IMR-90 (cell line): Measurements from ENCODE around the gene ADAMTS14. TPM values are rescaled to one million over a fixed set of nuclear protein-coding genes. Genes with fewer than 3 reads are reported as not detected.

Source experiments
- ATAC-seq: fragments of 200-7000 bp; cut with Tn5 transposase; 2 replicates; pipeline ENCODE4 v1.9.1; 2020; ENCODE audit warnings: low read depth, mild to moderate bottlenecking, moderate library complexity
- BruUV-seq: library from RNA; stranded (reverse); fragments of 400-500 nt; replicated peaks from 2 replicates; lab custom pipeline; 2021; lab: Mats Ljungman, UMichigan
- CTCF ChIA-PET: fragments of 300-600 bp; formaldehyde crosslinking; extraction: SDS; loops from one replicate; lab custom pipeline; 2021; ENCODE audit warnings: antibody characterized with exemption; lab: Yijun Ruan, JAX
- POLR2A ChIA-PET: fragments of 300-600 bp; sonication (Branson Sonifier 250); formaldehyde crosslinking; loops from one replicate; lab custom pipeline; 2022; ENCODE audit warnings: antibody characterized with exemption; ENCODE audit not compliant: unreplicated experiment; lab: Charles Lee
- DNase-seq: peaks from one replicate; pipeline ENCODE4 v3.0.0; 2013
- H2AFZ ChIP-seq: replicated peaks from 2 replicates; pipeline ENCODE3; 2013; ENCODE audit warnings: low read length, mild to moderate bottlenecking; ENCODE audit not compliant: poor library complexity
- H2AK5ac ChIP-seq: 2 replicates; pipeline ENCODE4 v1.6.1; 2013; ENCODE audit warnings: low read depth, low read length, inconsistent platforms
- H2AK9ac ChIP-seq: replicated peaks from 2 replicates; pipeline ENCODE3; 2013; ENCODE audit warnings: mild to moderate bottlenecking, low read depth, low read length, moderate library complexity; ENCODE audit not compliant: poor library complexity
- H2BK120ac ChIP-seq: 2 replicates; pipeline ENCODE4 v1.6.1; 2013; ENCODE audit warnings: low read depth, low read length, inconsistent platforms
- H2BK15ac ChIP-seq: 3 replicates; pipeline ENCODE4 v1.6.1; 2013; ENCODE audit warnings: low read depth, low read length, inconsistent platforms
- H2BK20ac ChIP-seq: 2 replicates; pipeline ENCODE4 v1.6.1; 2013; ENCODE audit warnings: low read depth, mild to moderate bottlenecking, inconsistent platforms, low read length, moderate library complexity
- H2BK5ac ChIP-seq: 2 replicates; pipeline ENCODE4 v1.6.1; 2013; ENCODE audit warnings: mild to moderate bottlenecking, low read depth, low read length, inconsistent platforms; ENCODE audit not compliant: poor library complexity, severe bottlenecking
- H3K14ac ChIP-seq: replicated peaks from 2 replicates; pipeline ENCODE4 v1.6.1; 2013; ENCODE audit warnings: low read depth, low read length, inconsistent platforms
- H3K18ac ChIP-seq: 2 replicates; pipeline ENCODE4 v1.6.1; 2013; ENCODE audit warnings: low read depth, low read length, control low read depth
- H3K23ac ChIP-seq: 2 replicates; pipeline ENCODE4 v1.6.1; 2013; ENCODE audit warnings: low read depth, low read length, inconsistent platforms
- H3K27ac ChIP-seq: 2 replicates; pipeline ENCODE4 v1.5.1; 2013; ENCODE audit warnings: mild to moderate bottlenecking, control low read depth, low read length; ENCODE audit not compliant: insufficient read depth
- H3K27me3 ChIP-seq: 2 replicates; pipeline ENCODE4 v1.6.1; 2013; ENCODE audit warnings: low read length; ENCODE audit not compliant: control insufficient read depth, insufficient read depth
- H3K36me3 ChIP-seq: 2 replicates; pipeline ENCODE4 v1.6.1; 2013; ENCODE audit warnings: low read length, mixed read lengths; ENCODE audit not compliant: control insufficient read depth, insufficient read depth
- H3K4ac ChIP-seq: 2 replicates; pipeline ENCODE4 v1.6.1; 2013; ENCODE audit warnings: low read depth, low read length, inconsistent platforms
- H3K4me1 ChIP-seq: 2 replicates; pipeline ENCODE4 v1.6.1; 2013; ENCODE audit warnings: low read length, mixed read lengths; ENCODE audit not compliant: control insufficient read depth, insufficient read depth
- H3K4me2 ChIP-seq: 2 replicates; pipeline ENCODE4 v1.6.1; 2013; ENCODE audit warnings: low read depth, mild to moderate bottlenecking, control low read depth, low read length, moderate library complexity
- H3K4me3 ChIP-seq: 2 replicates; pipeline ENCODE4 v1.5.1; 2013; ENCODE audit warnings: low read depth, mild to moderate bottlenecking, control low read depth, low read length, moderate library complexity; ENCODE audit not compliant: insufficient read depth
- H3K56ac ChIP-seq: 2 replicates; pipeline ENCODE4 v1.6.1; 2013; ENCODE audit warnings: low read length, inconsistent platforms; ENCODE audit not compliant: insufficient read depth; ENCODE audit errors: extremely low read depth
- H3K79me1 ChIP-seq, 2 experiments: 2 replicates each; pipeline ENCODE4 v1.6.1; 2013; ENCODE audit warnings: low read length in 2 of 2, inconsistent platforms in 1 of 2, low read depth in 1 of 2
- H3K9ac ChIP-seq: 2 replicates; pipeline ENCODE4 v1.6.1; 2013; ENCODE audit warnings: low read depth, low read length, control low read depth
- H3K9me1 ChIP-seq: 2 replicates; pipeline ENCODE4 v1.6.1; 2013; ENCODE audit warnings: low read length, inconsistent platforms; ENCODE audit not compliant: insufficient read depth
- H3K9me3 ChIP-seq: 2 replicates; pipeline ENCODE4 v1.6.1; 2013; ENCODE audit warnings: low read length; ENCODE audit not compliant: control insufficient read depth, insufficient read depth
- H4K20me1 ChIP-seq: 2 replicates; pipeline ENCODE4 v1.6.1; 2013; ENCODE audit warnings: low read length, inconsistent platforms; ENCODE audit not compliant: insufficient read depth
- H4K5ac ChIP-seq: 2 replicates; pipeline ENCODE4 v1.6.1; 2013; ENCODE audit warnings: mild to moderate bottlenecking, low read depth, low read length, control low read depth
- H4K8ac ChIP-seq, 2 experiments: 2 replicates each; pipeline ENCODE4 v1.6.1; 2013; ENCODE audit warnings: low read depth in 2 of 2, low read length in 2 of 2, control low read depth in 1 of 2, inconsistent platforms in 1 of 2
- H4K91ac ChIP-seq: 2 replicates; pipeline ENCODE4 v1.6.1; 2013; ENCODE audit warnings: low read depth, low read length, inconsistent platforms; ENCODE audit not compliant: insufficient read depth
- BHLHE40 ChIP-seq: fragments of 150-350 bp; IDR thresholded peaks from 2 replicates; pipeline ENCODE4 v1.6.1; 2016; ENCODE audit warnings: mild to moderate bottlenecking, low read depth, low read length
- CEBPB ChIP-seq: IDR thresholded peaks from 2 replicates; pipeline ENCODE4 v1.6.1; 2012; ENCODE audit warnings: low read depth, low read length, improper control_type of control experiment
- CHD1 ChIP-seq: IDR thresholded peaks from 2 replicates; pipeline ENCODE4 v1.6.1; 2012; ENCODE audit warnings: low read depth, low read length, improper control_type of control experiment
- MAFK ChIP-seq: IDR thresholded peaks from 2 replicates; pipeline ENCODE4 v1.6.1; 2012; ENCODE audit warnings: low read depth, low read length, improper control_type of control experiment
- MXI1 ChIP-seq: IDR thresholded peaks from 2 replicates; pipeline ENCODE4 v1.6.1; 2012; ENCODE audit warnings: low read depth, mild to moderate bottlenecking, low read length, moderate library complexity, borderline replicate concordance
- NFE2L2 ChIP-seq: fragments of 150-350 bp; IDR thresholded peaks from 2 replicates; pipeline ENCODE4 v1.6.1; 2016; ENCODE audit warnings: low read depth, mild to moderate bottlenecking, low read length
- POLR2A ChIP-seq: IDR thresholded peaks from 2 replicates; pipeline ENCODE4 v1.6.1; 2012; ENCODE audit warnings: mild to moderate bottlenecking, low read depth, low read length
- WGBS, 2 experiments: methylation state at CpG; one replicate each; pipeline versions ENCODE4 v1.1.5 to v1.1.7; 2013; ENCODE audit warnings: missing lambda C conversion rate in 2 of 2; ENCODE audit not compliant: insufficient read length in 1 of 2; ENCODE audit errors: extremely low coverage in 2 of 2; 5-methylcytosine and 5-hydroxymethylcytosine counted together
- dilution Hi-C: fragments of 300-500 bp; cut with HindIII; formaldehyde crosslinking; loops from one replicate; pipeline ENCODE4 v1.14.3; 2018; ENCODE audit warnings: low sequenced_read_pairs; ENCODE audit not compliant: unreplicated experiment
- in situ Hi-C: fragments of 300-500 bp; cut with MboI; formaldehyde crosslinking; loops from 3 replicates; pipeline ENCODE4 v1.14.3; 2019; ENCODE audit warnings: low sequenced_read_pairs, inconsistent platforms, mixed read lengths
- intact Hi-C: fragments of 100-400 bp; cut with micrococcal nuclease; formaldehyde crosslinking; loops from 2 replicates; pipeline ENCODE4 v1.10.0; 2022
- polyA plus RNA-seq, 3 experiments: library from polyadenylated mRNA; depleted of rRNA; stranded (reverse); fragments of >200 nt; gene quantifications; 2 replicates each; pipeline ENCODE4 v1.2.3, GENCODE V29; 2012; ENCODE audit warnings: low replicate concordance in 1 of 3
- total RNA-seq: library from RNA; depleted of rRNA; stranded (reverse); fragments of >200 nt; gene quantifications from 2 replicates; pipeline ENCODE4 v1.2.3, GENCODE V29; 2012

ADAMTS14 gene
- total and polyA plus RNA-seq, 2 of the 4 experiments (the other 2 are of a cell fraction), result under 0.01 to 0.31 TPM

DNA sequence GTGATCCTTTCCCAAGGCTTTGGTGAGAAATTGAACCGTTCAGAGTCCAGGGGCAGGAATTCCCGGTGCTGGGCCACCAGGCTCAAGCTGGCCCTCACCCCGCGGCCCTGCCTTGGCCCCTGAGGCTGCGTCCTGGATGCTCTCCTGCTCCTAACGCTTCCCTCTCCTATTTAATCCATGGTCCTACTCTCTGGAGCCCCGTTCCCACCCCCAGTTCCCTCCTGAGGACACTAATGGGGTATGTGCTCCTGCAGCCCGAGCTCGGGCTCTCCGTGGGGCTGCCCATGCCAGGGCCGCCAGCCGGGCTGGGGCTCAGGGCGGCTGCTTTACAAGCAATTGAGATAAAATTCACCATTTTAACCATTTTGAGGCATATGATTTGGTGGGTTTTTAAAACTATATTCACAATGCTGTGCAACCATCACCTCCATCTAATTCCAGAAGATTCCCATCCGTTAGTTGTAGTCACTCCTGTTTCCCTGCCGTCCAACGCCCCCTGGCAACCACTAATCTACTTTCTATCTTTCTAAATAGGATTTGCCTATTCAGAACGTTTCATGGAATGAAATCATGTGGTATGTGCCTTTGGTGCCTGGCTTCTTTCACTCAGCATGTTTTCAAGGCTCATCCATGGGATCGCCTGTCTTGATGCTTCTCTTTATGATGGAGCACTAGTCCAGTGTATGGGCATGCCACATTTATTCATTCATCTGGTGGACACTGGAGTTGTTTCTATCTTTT, 33.0 kb downstream of the ADAMTS14 start:
- no peak overlapping the region for H2BK20ac ChIP-seq
- dilution Hi-C loops, result no loop called here
- ChIA-PET POLR2A (no interaction called here), CTCF (no interaction called here)
- no peak overlapping the region for H2BK5ac ChIP-seq
- peaks cover 2% of the 10 kb centered on the region; the same call in 1 of the 2 replicates for H3K27me3 ChIP-seq
- H4K91ac ChIP-seq, result no peak overlapping the region
- H3K4me2 ChIP-seq, result no peak overlapping the region
- H3K9me1 ChIP-seq, result peaks cover 5% of the 10 kb centered on the region; the same call in 1 of the 2 replicates
- no TSS peak for BruUV-seq
- no peak overlapping the region for H3K23ac ChIP-seq
- intact Hi-C loops, result no loop called here
- no peak for DNase-seq
- no peak overlapping the region for H2BK15ac ChIP-seq
- H3K27ac ChIP-seq, result no peak overlapping the region
- H3K14ac ChIP-seq, result no peak overlapping the region
- no peak overlapping the region for H2AFZ ChIP-seq
- no peak overlapping the region for H2AK9ac ChIP-seq
- no peaks in the 10 kb centered on the region for H3K36me3 ChIP-seq
- no peak for ATAC-seq
- in situ Hi-C loops, result no loop called here
- H3K4me3 ChIP-seq, result no peak overlapping the region
- H3K9ac ChIP-seq, result no peak overlapping the region
- 60% methylated on average over 1 of the region's 18 CpGs; no CpG with 5 or more reads in 1 of the 2 experiments for WGBS, 2 experiments
- H4K5ac ChIP-seq, result no peak overlapping the region
- no peaks in the 10 kb centered on the region for H4K20me1 ChIP-seq
- no peak overlapping the region for H2AK5ac ChIP-seq
- no peak overlapping the region for H4K8ac ChIP-seq
- H3K4ac ChIP-seq, result no peak overlapping the region
- no peak overlapping the region for H2BK120ac ChIP-seq
- no peaks in the 10 kb centered on the region for H3K79me1 ChIP-seq
- H3K4me1 ChIP-seq, result no peaks in the 10 kb centered on the region
- H3K9me3 ChIP-seq, result no peaks in the 10 kb centered on the region
- no peak overlapping the region for H3K56ac ChIP-seq
- TF ChIP-seq CHD1, result no peak
- no peak for TF ChIP-seq BHLHE40
- no peak for TF ChIP-seq POLR2A
- no peak for TF ChIP-seq MAFK
- TF ChIP-seq MXI1, result no peak
- TF ChIP-seq CEBPB, result no peak
- TF ChIP-seq NFE2L2, result no peak
- H3K18ac ChIP-seq, result no peak overlapping the region
